AG04449 (cell line): ENCODE measurements around the gene RFX4.

ENCODE experiments used
- CTCF ChIA-PET: fragments of 350-600 bp; formaldehyde crosslinking; extraction: SDS; loops from one replicate; lab custom pipeline; 2021; ENCODE audit warnings: antibody characterized with exemption; lab: Yijun Ruan, JAX
- POLR2A ChIA-PET: fragments of 400-600, 350-600 bp; formaldehyde crosslinking; extraction: SDS; loops from one replicate; lab custom pipeline; 2020; ENCODE audit warnings: antibody characterized with exemption, inconsistent platforms; lab: Yijun Ruan, JAX
- DNase-seq: peaks from one replicate; pipeline ENCODE4 v3.0.0-alpha.2; 2010; ENCODE audit warnings: low read depth, low spot score
- H3K4me3 ChIP-seq: 2 replicates; pipeline ENCODE4 v1.5.1; 2011; ENCODE audit warnings: low read depth, mild to moderate bottlenecking, control low read depth, low read length
- TF ChIP-seq, protein P1 (sequence below): IDR thresholded peaks from one replicate; pipeline ENCODE4 v1.5.1; 2011; ENCODE audit warnings: mild to moderate bottlenecking, moderate library complexity, low read length, control low read depth, inconsistent platforms; ENCODE audit not compliant: insufficient read depth; ENCODE audit errors: missing control alignments

Gene RFX4

DNA sequence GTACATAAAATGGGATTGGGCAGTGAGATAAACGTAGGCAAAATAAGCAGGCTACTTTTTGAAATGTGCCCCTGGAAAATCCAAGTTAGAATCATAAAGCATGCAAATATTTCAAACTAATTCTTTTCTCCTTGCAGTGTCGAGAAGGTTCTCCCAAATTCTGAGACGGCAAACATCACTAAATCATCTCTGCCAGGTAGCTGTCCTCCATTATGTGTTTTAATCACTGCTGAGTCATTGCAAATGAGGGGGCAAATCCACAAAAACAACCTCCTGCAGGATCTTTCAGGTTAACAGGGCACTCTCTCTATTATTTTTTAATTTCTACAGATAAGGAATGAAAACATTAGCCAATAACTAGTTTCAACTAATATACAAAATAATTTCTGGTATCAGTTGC is 128.5 kb downstream of the RFX4 start:
- POLR2A ChIA-PET: no interaction called here

DNA sequence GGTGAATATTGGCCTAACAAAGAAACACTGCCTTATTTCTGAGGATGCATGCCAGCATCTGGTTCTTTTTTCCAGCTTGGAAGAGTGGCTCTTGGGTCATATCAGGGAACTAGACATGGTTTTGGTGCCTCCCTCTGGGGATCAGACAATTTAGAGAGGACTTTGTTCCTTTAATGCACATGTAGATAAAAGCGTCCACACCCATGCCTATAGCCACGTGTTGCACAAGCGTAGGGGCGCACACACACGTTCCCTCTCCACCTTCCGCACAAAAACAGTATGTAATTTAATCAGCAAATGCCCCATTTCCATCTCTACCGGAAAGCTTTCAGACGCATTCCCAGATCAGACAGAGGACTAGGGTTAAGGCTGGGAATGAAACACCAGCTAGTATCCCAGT is 130.0 kb downstream of the RFX4 start:
- TF ChIP-seq, protein P1, sequence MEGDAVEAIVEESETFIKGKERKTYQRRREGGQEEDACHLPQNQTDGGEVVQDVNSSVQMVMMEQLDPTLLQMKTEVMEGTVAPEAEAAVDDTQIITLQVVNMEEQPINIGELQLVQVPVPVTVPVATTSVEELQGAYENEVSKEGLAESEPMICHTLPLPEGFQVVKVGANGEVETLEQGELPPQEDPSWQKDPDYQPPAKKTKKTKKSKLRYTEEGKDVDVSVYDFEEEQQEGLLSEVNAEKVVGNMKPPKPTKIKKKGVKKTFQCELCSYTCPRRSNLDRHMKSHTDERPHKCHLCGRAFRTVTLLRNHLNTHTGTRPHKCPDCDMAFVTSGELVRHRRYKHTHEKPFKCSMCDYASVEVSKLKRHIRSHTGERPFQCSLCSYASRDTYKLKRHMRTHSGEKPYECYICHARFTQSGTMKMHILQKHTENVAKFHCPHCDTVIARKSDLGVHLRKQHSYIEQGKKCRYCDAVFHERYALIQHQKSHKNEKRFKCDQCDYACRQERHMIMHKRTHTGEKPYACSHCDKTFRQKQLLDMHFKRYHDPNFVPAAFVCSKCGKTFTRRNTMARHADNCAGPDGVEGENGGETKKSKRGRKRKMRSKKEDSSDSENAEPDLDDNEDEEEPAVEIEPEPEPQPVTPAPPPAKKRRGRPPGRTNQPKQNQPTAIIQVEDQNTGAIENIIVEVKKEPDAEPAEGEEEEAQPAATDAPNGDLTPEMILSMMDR: no peak
- POLR2A ChIA-PET: no interaction called here
- no peak for DNase-seq
- CTCF ChIA-PET: no interaction called here
- no peak overlapping the region for H3K4me3 ChIP-seq

More for the DNA sequence above, 128.5 kb downstream of the RFX4 start:
- CTCF ChIA-PET: no interaction called here
- no peak overlapping the region for H3K4me3 ChIP-seq
- no peak for DNase-seq
- TF ChIP-seq, protein P1: no peak

DNA sequence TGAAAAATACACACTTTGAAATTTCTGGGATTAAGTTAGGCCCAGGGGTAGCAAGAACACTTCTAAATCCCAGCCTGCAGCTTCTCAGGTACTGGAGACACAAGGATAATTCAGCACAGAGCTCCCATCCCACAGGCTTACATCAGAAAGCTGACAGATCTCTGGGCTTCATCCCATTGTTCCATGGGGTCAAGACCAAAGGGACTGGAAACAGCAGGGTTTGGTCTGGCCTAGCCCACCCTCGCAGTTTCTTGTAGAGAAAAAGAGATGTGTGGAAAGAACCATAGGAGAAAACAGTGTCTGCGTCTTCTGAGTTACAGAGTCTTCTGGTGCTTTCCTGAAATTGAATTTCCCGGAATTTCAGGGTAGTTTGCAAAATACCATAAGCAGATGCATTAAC is 132.1 kb downstream of the RFX4 start:
- ChIA-PET CTCF (no interaction called here), POLR2A (no interaction called here)
- no peak for DNase-seq
- TF ChIP-seq, protein P1: no peak
- H3K4me3 ChIP-seq: no peak overlapping the region

DNA sequence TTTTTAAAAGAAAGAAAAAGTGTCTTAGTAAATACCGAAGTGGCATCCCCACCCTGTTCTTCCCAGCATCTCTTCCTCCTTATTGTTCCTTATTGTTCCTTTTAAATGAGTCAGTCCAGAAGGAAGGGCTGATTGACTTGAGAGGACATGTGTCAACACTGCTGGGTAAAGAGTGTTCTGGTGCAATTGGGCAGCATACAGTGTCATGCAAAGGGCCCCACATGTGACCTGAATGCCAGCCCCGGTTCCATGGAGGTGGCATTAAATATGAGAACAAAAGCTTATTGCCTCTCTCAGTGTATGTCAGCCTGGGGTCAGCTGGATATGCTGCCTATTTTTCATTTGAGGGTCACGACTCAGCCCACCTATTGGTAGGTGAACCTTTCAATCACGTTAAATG is 132.8 kb downstream of the RFX4 start:
- no peak for DNase-seq
- POLR2A ChIA-PET: no interaction called here
- CTCF ChIA-PET: no interaction called here

DNA sequence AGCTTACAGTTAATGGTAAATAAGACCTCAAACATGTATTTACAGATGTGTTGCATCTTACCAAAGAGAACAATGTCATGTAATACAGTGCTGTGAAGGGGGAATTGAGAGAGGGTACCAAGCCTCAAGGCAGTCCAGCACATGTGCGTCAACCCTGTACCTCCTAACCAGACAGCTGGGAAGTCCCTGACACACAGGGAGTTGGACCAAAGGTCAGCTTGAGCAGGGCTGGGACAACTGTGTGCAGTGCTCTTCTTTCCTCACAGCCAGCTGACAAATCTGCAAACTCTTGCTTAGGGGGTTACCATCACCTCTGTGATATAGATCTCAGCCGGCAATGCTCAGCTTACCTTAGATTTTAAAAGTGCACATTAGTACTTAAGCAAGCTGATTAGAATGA is 134.9 kb downstream of the RFX4 start:
- POLR2A ChIA-PET: no interaction called here
- TF ChIP-seq, protein P1: no peak
- H3K4me3 ChIP-seq: no peak overlapping the region
- DNase-seq: no peak
- CTCF ChIA-PET: no interaction called here

More for the DNA sequence above, 132.8 kb downstream of the RFX4 start:
- no peak overlapping the region for H3K4me3 ChIP-seq
- TF ChIP-seq, protein P1: no peak

DNA sequence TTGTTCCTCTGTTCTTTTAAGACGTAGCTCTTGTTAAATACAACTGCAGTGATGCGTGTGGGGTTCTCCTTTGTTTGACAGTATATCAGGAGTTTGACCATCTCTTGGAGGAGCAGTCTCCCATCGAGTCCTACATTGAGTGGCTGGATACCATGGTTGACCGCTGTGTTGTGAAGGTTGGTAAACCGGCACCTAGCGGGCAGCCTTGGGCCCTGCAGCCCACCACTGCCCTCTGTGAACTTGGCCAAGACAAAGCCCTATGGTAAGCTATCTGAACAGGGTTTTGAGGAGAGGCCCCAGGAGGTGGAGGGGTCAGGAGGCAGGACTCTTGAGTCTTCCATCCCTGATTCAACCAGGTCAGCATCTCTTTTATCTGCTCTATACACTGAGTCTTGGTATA is 137.1 kb downstream of the RFX4 start:
- ChIA-PET CTCF (no interaction called here), POLR2A (no interaction called here)
- no peak for DNase-seq
- TF ChIP-seq, protein P1: no peak
- H3K4me3 ChIP-seq: no peak overlapping the region
